NCI-H1930 (cell line): ENCODE results near the gene SVEP1.

ENCODE experiments used
- DNase-seq, 2 experiments: peaks; one replicate each; lab custom pipeline; 2025; lab: John Stamatoyannopoulos, UW

SVEP1 gene

GRCh38 chr9:110521206-110521605 lies 58.3 kb downstream of the SVEP1 start:
- DNase-seq, result no peak

GRCh38 chr9:110520120-110520701 lies 59.3 kb downstream of the SVEP1 start:
- DNase-seq, result no peak

GRCh38 chr9:110517483-110517882 lies 62.1 kb downstream of the SVEP1 start:
- DNase-seq, result no peak

- no peak for DNase-seq
Observed at GRCh38 chr9:110514897-110515296, 64.6 kb downstream of the SVEP1 start.

GRCh38 chr9:110512817-110513216 lies 66.7 kb downstream of the SVEP1 start:
- DNase-seq, result no peak

DNA sequence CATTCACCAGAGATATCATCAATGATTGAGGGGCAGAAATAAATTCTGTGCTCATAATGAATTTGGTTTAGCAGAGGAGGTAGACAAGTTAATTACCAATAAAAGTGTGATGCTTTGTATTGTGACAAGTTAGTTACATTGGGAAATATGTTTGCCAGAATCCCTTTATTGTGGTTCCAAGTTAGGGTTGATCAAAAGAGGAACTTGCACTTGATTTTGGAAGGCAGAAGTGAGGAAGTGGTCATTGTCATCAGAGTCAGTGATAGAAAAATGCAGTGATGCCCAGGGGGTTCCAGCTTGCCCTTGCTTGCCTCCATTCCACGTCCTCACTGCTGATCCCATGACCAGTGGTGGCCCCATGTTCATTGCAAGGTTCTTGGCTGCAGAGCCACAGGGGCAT lies 69.7 kb downstream of the SVEP1 start:
- DNase-seq, result no peak

- no peak for DNase-seq
Observed at GRCh38 chr9:110502842-110503241, 76.7 kb downstream of the SVEP1 start.

GRCh38 chr9:110499608-110500007 lies 79.9 kb downstream of the SVEP1 start:
- DNase-seq, result no peak

DNA sequence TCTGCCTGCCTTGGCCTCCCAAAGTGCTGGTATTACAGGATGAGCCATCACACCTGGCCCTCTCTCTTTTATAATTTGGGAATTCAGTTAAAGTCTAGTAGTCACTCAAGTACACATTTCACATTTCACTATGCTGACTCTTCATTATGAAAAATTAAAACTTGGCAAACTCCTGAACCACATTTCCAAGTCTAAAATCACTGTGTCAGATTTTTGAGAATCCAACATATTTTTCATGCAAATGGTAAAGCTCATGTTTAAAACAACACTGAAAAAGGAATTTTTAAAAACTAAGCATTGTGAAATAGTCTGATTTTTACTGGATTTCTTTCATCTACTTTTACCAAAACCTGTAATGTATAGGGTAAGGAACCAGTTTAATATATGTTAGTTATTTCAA lies 92.3 kb downstream of the SVEP1 start:
- no peak for DNase-seq

GRCh38 chr9:110486218-110486617 lies 93.3 kb downstream of the SVEP1 start:
- DNase-seq, result no peak

GRCh38 chr9:110479481-110479880 lies 100.1 kb downstream of the SVEP1 start:
- DNase-seq, result no peak

DNA sequence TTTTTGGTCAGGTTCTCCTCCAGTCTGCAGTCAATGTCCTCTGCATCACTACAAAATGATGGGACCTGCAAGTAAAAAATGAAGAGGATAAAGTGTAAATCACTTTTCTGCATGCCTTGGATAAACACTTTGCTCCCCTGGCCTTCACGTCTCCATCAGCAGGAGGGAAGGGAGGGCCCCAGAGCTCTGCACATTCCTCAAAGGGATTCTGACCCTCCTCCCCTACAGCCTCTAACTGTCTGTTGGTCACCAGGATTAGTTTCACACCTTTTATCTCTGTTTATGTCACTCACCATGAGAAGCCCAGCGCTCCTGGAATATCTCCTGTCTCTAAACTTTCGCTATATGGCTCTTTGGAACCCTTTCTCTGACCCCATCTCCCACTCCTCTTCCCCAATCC lies 103.3 kb downstream of the SVEP1 start:
- DNase-seq, result no peak

DNA sequence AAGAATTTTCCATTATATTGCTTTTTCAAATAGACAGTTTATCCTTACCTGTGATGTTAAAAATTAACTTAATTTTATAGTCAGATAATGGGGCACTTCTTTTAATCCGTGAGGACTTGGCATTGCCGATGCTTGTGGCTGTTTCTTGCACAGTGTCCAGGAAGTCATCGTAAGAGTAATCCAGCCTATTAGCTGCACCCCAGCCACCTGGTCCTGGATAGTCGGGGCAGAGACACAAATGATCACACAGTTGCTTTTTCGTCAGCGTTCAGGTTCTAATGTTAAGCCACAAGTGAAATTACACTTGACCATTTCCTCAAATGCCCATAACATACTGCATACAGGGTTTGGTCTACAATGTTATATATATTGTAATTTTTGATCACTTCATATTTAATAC lies 107.4 kb downstream of the SVEP1 start:
- no peak for DNase-seq

DNA sequence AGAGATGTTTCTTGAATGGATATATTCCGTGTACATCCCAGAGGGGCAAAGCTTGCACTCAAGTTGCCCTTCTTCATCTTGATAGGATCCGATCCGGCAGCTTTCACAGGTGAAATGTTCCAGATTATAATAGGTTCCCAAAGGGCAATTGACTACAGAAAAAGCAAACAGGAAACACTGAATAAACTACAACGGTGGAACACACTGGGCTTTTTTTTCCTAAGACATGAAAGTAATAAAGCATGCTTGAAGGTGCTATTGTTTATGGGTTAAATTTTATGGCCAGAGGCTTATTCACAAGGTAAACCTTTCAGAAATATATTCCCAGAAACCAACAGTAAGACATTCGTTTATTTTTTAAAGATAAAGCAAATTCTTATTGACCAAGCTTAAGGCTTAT lies 110.6 kb downstream of the SVEP1 start:
- no peak for DNase-seq

- no peak for DNase-seq
Observed at GRCh38 chr9:110465190-110465589, 114.4 kb downstream of the SVEP1 start.

- DNase-seq, result no peak
Observed at GRCh38 chr9:110464321-110464720, 115.2 kb downstream of the SVEP1 start.

DNA sequence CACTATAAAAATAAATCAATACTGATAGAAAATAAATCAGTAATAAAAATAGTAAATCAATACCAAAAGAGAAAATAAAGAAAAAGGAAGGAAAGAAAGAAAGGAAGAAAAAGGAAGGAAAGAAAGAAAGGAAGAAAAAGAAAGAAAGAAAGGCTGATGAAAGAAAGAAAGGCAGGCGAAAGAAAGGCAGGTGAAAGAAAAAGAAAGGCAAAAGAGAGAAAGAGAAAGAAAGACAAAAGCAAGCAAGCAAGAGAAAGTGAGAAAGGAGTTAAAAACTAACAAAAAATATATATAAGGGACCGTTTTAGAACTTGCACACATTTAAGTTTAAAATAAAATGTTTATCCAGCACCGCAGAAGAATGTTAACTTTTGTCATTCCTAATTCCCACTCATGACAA lies 116.0 kb downstream of the SVEP1 start:
- DNase-seq, result no peak

- no peak for DNase-seq
Observed at GRCh38 chr9:110457245-110457644, 122.3 kb downstream of the SVEP1 start.

DNA sequence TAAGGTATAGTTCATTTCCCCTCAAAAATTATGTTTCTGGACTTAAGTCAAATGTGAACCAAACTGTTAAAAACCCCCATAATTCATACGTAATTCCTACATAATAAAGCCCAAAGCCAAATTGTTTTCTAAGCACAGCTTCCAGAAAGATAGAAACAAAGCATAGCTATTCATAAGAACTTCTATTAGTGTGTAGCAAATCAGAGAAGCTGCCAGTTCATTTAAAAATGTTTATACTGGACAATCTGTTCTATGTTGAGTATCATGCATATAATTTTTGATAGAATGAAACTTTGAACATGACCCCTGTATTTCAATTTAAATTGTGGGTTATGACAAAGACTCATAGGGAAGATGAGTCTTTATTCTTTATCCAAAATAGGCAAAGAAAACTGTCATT lies 122.9 kb downstream of the SVEP1 start:
- no peak for DNase-seq

DNA sequence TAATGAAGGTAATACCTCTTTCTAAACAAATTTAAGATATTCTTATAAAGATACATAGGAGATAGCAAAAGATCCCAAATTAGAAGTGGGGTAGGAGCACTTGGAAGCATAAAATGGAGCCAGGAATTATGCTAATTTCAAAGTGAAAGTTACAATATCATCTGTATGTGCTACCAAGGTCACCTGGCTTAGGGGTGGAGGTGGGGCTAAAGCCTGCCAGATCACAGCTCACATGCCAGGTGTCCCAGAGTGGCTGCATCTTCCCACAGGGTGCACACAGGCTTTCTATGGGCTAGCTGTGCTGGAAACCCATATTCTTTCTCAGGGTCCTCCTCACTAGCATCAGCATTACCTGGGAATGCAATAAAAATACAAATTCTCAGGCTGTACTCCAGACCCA lies 123.7 kb downstream of the SVEP1 start:
- DNase-seq, result no peak

DNA sequence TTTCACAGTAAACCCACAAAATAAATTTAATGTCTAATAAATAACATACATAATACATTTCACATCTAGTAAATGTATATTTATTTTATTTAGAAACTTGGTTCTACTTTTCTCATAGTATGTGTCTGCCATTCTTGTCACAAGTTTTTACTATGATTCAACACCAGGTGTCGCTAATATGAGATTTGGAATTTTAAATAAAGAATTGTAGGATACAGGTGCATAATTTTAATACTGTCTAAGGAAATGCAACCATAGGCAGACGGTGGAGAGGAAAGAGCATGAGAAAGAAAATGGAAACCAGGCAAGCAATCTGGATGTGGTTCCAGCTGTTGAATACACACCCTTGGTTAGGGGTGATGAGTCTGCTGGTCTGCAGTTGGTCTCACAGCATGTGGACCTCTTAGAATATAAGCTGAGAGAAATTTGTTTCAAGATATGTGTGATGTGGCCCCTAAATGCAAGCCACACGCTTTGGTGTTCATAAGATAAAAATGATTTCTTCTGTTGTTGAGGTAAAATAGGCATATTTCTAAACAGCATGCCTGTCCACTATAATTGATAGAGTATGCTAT lies 127.2 kb downstream of the SVEP1 start:
- no peak for DNase-seq

GRCh38 chr9:110451726-110452125 lies 127.8 kb downstream of the SVEP1 start:
- DNase-seq, result no peak

- no peak for DNase-seq
Observed at GRCh38 chr9:110447476-110447875, 132.1 kb downstream of the SVEP1 start.

DNA sequence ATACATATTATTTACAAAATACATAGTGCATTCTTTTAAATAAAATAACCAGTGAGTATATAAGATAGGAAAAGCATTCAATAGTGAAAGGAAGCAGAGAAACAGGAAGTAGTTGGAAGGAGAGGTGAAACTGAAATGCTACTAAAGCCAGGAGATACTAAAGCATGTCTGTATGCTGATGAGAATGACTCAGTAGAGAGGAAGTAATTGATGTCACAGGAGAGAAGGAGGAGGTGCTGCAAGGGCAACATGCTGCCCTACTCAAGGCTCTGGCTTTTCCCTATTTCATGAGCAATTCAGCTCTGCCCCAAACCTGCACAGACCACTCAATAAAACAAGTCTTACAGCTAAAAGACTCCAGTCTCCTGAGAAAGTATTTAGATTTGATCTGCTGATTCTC lies 133.4 kb downstream of the SVEP1 start:
- no peak for DNase-seq
